GM21367 (cell line): ENCODE results near the gene GUCY2C.
"Not testable (repeated sequence)": the region's sequence is repeated elsewhere in the genome, so short reads cannot be mapped to it uniquely, and the experiment has no call there.

Experiments
- ATAC-seq: cut with Tn5 transposase; IDR thresholded peaks from one replicate; pipeline ENCODE4 v1.9.1; 2021; ENCODE audit not compliant: unreplicated experiment

The GUCY2C gene

DNA sequence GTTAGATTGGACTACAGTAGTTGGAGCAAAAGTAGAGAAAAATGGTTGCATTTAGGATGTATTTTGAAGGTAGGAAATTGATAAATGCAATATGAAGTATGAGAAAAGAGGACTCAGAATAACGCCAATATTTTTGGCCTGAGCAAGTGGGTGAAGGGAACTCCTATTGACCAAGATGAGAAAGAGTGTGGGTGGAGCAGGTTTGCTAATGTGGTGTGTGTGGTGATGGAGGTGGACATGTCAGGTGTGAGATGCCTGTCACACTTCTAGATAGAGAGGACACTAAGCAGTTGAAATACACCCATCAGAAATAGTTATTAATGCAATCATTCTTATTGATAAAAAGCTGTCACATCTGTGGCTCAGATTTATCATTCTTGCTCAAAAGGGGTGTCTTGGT is 7.3 kb downstream of the GUCY2C start:
- no peak for ATAC-seq

DNA sequence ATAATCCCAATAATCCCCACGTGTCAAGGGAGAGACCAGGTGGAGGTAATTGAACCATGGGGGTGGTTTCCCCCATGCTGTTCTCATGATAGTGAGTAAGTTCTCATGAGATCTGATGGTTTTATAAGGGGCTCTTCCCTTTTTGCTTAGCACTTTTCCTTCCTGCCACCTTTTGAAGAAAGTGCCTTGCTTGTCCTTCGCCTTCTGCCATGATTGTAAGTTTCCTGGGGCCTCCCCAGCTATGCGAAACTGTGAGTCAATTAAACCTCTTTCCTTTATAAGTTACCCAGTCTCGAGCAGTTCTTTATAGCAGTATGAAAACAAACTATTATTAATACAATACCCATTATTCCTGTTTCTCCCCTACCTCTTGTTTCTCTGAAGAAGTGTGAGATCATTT is 14.2 kb downstream of the GUCY2C start:
- not testable (repeated sequence) for ATAC-seq

DNA sequence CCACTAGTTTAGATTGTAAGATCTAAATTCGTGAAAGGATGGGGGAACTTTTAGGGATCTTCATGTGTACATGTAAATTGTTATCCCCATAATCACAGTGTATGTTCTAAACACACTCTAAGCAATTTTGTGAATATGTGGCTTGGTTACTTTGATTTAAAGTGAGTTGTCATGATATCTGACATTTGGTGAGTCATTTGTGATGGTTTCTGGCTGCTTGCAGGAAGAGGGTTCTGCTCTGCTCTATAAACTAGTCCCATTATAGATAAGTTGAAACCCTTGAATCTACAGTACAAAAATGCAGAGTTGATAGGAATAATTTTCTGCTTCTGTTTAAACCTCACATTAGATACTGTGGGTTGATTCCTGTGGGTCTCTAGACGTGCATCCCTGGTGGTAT is 14.8 kb downstream of the GUCY2C start:
- ATAC-seq, result no peak

DNA sequence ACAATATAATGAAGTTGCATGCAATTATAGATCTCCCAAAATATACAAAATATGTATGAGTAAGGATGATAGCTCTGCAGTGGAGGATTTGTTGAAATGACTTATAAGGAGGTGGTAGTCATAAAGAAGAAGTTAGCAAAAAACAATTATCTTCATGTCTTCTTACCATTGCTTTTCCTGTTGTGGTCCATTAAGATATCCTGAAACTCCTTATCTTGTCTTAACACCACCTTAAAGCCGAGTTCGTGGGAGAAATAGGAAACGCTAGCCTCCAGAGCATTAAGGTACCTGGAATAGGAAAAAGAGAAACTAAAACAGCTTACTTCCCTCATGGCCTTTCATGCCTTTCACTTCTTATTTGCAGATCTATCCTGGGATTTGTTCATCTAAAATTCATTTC is 15.2 kb downstream of the GUCY2C start:
- no peak for ATAC-seq

DNA sequence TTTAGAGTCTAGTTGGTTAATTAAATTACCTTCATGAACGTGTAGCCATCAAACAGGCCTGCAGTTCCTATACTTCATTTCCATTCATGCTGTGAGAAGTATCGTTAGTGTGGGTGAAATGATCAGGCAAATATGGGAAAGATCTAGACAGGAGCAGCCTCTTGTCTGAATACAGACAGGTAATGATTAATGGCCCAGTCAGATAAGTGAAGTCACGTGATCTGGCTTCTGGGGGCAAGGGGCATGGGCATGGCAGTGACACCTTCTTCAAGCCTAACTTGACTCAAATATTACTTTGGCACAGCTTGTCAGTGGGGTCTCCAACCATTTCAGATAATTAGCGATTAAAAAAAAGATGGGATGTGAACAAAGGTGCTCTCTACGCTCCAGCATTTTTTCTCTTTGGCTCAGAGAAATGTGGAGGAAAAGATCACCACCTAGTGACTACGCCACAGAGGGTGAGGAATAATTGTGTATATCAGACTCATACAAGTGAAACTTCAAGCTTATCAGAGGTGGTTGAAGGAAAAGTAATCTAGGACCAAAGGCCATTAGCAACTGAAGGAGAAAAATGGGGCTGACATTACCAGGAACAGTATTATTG is 17.8 kb downstream of the GUCY2C start:
- ATAC-seq, result no peak

DNA sequence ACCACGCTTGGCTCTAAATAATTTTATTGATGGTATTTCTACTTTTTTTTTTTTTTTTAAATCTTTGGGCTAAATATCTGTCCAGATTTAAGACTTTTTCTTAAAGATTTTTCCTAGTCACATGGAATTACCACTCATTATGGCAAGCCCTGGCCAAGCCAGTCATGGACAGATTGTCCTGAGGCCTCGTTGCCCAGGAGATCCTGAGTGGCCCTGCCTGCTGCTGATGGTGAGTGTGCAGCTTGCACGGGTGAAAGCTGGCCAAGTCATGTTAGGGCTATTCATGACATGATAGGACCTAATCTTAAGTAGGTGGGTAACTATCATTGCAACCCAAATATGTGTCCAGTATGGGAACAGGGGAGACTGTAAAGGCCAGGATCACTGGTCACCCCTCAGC is 27.8 kb downstream of the GUCY2C start:
- no peak for ATAC-seq

DNA sequence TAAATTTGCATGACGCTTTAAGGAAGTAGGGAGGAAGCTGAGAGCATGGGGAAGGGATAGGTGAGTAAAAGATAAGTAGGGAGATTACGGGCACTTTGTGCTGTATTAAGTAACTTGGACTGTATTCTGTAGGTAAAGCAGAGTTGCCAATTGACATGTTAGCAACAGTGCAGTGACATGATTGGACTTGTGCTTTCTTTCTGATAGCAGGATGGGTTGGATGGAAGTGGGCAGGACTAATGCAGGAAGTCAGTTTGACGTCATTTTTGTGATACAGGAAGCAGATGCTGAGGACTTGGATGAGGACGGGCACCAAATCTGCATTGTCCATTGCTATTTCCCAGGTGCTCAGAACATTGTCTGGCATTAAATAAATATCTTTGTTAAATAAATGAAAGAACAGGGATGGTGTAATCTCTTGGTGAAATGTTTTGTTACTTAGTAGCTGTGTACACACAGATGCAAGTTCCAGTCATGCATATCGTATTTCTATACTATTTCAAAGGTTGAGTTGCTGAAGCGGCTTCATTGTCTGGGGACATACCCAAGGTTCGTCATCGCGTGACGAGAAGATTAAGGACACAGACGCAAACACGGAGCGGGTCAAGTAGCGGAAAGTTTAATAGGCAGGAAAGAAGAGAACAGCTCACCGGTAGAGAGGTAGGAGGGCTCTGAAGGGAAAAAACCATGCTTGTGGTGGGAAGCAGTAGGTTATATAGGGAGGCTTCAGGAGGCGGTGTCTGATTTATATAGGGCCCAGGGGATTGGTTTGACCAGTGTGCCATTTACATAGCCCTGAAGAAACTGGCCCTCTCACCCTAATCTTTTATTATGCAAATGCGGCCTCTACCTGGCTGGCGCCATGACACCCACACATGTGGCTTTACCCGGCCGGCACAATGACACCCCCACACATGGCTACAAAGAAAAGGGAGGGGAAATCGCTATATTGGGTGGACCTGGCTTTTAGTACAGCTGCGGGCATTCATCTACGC is 30.7 kb downstream of the GUCY2C start:
- ATAC-seq, result no peak

DNA sequence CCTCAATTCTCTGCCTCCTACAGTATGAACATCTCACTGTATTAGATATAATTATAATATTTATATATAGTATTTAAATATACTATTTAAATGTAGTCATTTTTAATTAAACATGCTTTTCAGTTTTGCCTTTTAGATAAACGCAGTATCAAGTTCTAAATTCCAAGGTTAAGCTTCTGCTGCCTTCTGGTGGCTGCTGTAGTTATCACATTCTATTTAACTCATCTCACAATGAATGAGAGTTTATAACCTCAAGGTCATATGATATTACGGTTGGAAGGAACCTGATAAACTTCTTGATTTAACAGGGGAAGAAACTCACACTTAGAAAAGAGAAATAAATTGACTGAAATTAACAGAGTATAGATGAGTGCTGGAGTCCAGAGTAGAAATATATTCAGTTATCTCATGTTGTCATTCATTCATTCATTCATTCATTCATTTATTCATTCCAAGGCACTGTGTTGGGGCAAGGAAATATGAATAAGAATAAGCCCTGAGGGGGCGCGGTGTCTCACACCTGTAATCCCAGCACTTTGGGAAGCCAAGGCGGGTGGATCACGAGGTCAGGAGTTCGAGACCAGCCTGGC is 31.9 kb downstream of the GUCY2C start:
- ATAC-seq, result no peak

DNA sequence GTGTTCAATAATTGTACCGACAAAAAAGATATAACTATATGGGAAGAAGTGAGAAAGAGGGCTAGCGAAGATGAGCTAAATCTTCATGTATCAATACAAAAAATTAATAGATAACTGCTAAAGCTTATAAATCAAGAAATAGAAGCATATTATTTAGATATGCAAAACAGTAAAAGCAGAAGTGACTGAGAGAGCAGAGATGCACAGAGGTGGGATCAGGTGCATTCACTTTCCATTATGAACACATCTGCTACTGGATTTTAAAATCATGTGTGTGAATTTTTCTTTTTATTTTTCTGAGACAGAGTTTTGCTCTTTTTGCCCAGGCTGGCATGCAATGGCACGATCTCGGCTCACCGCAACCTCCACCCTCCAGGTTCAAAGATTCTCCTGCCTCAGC is 33.4 kb downstream of the GUCY2C start:
- no peak for ATAC-seq

DNA sequence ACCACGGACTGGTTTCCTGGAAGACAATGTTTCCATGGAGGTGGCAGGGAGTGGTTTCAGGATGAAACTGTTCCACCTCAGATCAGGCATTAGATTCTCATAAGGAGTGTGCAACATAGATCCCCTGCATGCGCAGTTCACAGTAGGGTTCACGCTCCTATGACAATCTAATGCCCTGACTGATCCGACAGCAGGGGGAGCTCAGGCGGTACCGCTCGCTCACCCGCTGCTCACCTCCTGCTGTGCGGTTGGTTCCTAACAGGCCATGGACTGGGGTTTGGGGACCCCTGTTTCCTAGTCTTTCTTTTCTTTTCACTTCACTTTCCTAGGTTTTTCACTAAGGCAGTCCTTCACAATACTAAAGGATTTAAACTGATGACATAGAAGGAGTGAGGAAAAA is 39.6 kb downstream of the GUCY2C start:
- no peak for ATAC-seq

DNA sequence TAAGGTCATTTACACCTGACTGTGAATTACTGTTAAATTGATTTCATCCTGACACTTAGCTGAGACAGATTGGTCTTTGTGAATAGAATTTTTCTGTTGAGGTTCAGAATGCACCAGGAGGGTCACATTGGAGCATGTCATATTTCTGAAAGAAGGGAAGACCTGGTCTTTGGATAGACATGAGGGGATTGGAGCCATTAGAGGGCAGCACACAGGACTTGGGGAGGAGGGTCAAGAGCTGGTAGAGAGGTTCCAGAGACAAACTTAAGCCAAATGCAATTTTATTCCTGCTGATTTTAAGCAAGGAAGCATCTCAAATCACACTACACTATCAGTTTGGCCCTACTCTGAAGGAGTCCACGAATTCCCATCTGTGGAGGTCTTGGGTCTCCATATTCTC is 41.1 kb downstream of the GUCY2C start:
- no peak for ATAC-seq

DNA sequence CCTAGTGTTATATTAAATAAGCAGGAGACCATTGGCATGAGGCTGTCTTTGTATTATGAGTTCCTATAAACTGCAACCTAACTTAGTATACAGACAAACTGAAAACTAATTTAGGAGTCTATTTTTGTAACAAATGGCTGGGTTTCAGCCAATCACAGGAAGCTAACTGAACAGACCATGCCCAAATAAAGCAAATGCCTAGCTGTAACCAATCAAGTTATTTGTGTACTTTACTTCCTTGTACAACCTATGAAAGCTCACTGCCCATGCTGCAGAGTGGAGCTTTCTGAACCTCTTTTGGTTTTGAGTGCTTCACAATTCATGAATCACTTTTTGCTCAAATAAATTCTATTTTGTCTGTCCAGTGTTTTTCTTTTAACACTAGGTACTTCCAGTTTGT is 41.6 kb downstream of the GUCY2C start:
- no peak for ATAC-seq

DNA sequence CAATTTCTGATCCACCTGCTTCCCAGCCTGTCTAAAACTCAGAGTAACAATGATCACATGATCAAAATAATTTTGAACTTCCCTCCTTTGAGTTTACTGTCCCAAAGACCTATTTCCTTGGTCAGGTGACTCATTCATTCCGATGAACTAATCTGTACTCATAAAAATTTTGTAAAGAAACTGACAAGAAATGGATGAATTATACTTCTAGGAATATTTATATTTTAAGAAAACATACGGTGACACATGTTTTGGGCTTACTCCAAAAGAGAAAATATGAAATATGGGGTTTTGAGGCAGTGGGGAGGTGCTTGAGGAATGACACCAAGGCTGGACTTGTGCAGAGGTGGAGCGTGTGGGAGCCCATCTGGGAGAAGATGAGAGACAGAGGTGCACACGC is 42.0 kb downstream of the GUCY2C start:
- no peak for ATAC-seq

DNA sequence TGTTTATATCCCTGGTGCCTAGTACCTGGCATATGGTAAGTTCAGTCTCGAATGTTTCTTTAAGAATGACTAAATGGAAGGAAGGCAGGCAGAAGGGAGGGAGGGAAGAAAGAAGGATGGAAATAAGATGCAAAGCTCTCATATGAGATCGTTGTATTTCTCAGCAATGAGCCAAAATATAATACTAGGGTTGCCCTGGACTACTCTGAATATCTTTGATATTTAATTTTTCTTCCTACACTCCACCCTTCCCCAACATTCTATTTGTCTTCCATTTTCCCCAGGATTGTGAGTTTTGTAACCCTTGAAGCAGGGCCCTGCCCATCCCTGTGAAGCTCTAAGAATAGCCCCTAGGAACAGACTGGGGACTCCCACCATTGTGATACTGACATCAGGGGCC is 43.9 kb downstream of the GUCY2C start:
- no peak for ATAC-seq

DNA sequence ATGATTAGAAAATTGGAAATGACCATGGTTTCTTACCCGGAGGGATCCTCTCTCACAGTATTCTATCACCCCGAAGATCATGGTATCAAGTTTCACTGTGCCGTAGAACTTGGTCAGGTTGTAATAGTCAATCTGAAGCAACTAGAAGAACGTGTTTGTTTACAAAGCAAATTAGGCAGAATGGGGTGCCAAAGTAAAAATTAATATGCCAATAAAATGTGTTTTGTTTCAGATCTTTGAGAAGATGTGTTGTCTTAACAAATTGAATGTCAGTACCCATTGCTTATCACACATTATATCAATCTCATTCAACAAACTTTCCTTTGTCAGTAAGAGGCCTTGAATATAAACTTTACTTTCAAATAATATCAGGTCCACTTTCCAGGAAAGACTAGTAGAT is 45.0 kb downstream of the GUCY2C start:
- ATAC-seq, result no peak

DNA sequence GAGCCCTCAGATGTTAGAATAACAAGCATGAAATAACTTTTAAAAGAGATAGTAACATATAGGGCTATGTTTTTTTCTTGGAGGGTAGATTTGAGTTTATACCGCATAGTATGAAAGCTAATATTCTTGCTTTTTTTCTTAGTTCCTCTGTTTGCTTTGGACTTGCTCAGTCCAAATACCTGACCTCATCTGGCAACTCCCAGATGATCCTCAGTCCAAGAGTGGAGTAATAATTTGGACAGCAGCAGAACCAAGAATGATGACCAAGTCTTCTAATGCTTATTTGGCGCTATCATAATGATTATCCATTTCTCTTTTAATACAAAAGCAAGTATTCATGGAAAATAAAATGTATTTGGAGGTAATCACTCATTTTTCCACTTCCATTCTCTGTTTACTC is 45.6 kb downstream of the GUCY2C start:
- ATAC-seq, result no peak

DNA sequence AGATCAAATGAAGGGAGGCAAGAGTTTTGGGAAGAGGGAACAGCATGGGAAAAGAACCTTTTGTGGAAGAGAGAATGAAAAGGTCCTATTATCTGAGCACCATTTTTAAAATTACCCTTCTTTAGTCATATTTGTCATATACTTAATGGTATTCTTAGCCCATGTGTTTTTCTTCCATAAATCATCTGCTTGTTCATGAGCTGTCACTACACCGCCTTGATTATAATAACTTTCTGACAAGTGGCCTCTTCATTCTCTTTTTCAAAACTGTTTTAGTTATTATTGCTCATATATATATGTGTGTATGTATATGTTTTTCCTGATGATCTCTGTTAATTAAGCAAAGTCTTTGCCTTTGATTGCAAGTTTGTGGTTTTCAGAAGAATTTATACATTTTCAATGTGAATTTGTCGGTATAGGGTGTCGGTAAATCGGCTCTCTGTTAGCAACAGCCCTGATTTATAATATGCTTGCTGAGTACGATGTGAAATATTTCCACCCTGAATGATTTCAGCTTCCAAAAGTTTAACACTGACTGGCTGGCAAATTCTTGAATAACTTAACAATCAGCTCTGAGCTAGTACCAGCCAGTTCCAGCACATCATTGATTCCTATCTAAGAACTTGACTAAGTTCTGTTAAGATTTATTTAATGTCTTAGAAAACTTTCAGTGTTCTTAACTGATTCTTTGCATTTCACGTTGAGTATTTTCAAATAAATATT is 49.2 kb downstream of the GUCY2C start:
- ATAC-seq, result no peak

DNA sequence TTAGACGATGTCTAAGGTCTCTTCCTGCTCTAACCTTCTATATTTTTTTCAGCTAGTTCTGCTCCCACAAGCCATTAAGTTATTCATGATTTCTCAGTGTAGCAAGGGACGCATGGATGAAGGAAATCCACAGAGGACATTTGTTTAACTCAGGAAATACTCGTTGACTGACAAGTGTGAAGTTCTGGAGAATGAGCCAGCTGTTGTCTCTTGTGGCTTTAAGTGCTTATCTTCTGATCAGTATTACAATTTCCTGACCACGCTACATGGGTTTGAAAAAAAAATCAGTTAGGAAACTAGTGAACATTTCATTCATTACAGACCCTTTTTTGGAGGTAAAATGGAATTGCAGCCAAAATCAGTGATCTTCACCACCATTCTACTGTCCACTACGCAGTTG is 53.1 kb downstream of the GUCY2C start:
- no peak for ATAC-seq

DNA sequence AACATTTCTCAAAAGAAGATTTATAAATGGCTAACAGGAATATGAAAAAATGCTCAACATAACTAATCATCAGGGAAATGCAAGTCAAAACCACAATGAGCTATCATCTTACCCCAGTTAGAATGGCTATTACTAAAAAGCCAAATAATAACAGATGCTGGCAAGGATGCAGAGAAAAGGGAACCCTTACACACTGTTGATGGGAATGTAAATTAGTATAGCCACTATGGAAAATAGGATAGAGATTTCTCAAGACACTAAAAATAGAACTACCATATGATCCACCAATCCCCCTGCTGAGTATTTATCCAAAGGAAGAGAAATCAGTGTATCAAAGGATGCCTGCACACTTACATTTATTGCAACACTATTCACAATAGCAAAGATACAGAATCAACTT is 58.3 kb downstream of the GUCY2C start:
- no peak for ATAC-seq

DNA sequence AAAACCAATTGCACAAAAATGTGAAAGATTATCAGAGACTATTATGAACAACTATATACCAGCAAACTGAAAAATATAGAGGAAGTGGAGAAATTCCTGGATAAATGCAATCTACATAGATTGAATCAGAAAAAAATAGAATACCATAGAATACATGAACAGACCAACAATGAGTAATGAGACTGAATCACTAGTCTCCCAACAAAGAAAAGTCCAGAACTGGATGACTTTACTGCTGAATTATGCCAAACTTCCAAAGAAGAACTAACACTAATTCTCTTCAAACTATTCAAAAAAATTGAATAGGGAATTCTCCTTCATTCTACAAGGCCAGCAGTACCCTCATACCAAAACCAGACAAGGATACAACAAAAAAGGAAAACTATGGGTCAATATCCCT is 60.6 kb downstream of the GUCY2C start:
- no peak for ATAC-seq

DNA sequence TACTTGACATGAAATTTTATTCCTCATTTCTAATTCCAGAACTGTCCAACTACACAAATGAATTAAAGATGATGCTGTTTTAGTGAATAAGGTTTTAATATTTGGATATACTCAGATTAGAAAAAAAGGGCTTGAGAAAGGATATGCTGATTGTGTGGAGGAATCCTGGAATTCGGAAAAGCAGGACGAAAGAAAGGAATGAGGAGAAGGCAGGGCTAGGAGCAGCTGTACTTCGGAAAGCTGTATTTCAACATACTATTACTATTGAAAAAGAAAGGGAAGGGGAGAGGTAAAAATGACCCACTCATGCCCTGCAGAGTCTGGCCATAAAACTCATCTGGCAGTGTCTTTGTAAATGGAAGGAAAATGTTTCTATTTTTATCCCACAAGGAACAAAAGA is 65.6 kb downstream of the GUCY2C start:
- ATAC-seq, result no peak
